ENCODE data around the gene IKZF1. TPM values are rescaled to one million over a fixed set of nuclear protein-coding genes. Genes with fewer than 3 reads are reported as not detected.

IKZF1 gene
- 10 to 100 TPM in 6 of 9 donors, 1 to 10 TPM in 3; 1.5 to 31.5 (median 10.3) TPM for total RNA-seq
- polyA plus RNA-seq = 1 to 10 TPM in 2 of 3 donors, under 1 TPM in 1; 0.98 to 2.7 (median 2.4) TPM
- long read RNA-seq, donor 1 = 0 reads
- long read RNA-seq, donor 2 = 0 reads
- long read RNA-seq, donor 3 = 0 reads
- long read RNA-seq, donor 4, partial matches to known transcripts = 0 of 1 reads
- long read RNA-seq, donor 4, other reads (novel, unspliced or antisense) = 1 of 1 reads
- long read RNA-seq, donor 5, full-length matches to known transcripts = 1 of 6 reads
- long read RNA-seq, donor 5, partial matches to known transcripts = 1 of 6 reads
- long read RNA-seq, donor 5, other reads (novel, unspliced or antisense) = 4 of 6 reads
- long read RNA-seq, donor 6, partial matches to known transcripts = 0 of 2 reads
- long read RNA-seq, donor 6, other reads (novel, unspliced or antisense) = 2 of 2 reads
- long read RNA-seq, donor 7 = 0 reads
- long read RNA-seq, donor 8 = 0 reads
- long read RNA-seq, donor 9 = 0 reads
- long read RNA-seq, donor 10 = 0 reads

DNA sequence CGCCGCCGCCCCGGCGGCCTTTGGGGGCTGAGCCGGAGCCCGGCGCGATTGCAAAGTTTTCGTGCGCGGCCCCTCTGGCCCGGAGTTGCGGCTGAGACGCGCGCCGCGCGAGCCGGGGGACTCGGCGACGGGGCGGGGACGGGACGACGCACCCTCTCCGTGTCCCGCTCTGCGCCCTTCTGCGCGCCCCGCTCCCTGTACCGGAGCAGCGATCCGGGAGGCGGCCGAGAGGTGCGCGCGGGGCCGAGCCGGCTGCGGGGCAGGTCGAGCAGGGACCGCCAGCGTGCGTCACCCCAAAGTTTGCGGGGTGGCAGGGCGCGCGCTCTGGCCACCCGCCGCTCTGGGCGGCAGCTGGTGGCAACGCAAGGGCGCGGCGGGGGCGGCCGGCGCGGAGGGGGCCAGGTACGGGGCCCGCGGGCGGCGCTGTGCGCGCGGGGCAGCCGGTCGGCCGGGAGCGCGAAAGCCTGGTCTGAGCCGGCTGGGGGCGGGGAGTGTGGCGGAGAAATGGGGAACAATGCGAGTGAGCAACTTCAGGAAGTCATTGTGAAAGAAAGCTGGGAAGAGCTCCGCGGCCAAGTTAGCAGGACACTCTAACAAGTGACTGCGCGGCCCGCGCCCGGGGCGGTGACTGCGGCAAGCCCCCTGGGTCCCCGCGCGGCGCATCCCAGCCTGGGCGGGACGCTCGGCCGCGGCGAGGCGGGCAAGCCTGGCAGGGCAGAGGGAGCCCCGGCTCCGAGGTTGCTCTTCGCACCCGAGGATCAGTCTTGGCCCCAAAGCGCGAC, at the start of gene IKZF1:
TSS of gene IKZF1 (plus strand) at position 588 of the 782 bp plus-strand sequence. CDS start 14,346 bp downstream, outside the sequence.
- no peaks in the 10 kb centered on the region for H3K9me3 ChIP-seq (replicated peaks in 1 of 3)
- peaks cover 28% of the 10 kb centered on the region for H3K27me3 ChIP-seq
- TF ChIP-seq, protein P1, sequence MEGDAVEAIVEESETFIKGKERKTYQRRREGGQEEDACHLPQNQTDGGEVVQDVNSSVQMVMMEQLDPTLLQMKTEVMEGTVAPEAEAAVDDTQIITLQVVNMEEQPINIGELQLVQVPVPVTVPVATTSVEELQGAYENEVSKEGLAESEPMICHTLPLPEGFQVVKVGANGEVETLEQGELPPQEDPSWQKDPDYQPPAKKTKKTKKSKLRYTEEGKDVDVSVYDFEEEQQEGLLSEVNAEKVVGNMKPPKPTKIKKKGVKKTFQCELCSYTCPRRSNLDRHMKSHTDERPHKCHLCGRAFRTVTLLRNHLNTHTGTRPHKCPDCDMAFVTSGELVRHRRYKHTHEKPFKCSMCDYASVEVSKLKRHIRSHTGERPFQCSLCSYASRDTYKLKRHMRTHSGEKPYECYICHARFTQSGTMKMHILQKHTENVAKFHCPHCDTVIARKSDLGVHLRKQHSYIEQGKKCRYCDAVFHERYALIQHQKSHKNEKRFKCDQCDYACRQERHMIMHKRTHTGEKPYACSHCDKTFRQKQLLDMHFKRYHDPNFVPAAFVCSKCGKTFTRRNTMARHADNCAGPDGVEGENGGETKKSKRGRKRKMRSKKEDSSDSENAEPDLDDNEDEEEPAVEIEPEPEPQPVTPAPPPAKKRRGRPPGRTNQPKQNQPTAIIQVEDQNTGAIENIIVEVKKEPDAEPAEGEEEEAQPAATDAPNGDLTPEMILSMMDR (IDR thresholded peaks at IDR 0.05) = no peak
- peak in 1 of 2 donors; percentile 6 for TF ChIP-seq POLR2A (IDR thresholded peaks at IDR 0.05)
- intact Hi-C loops (cut with DNase I) = no loop called here
- peak within 1 kb of the TSS in 3 of 5 donors; percentile 11 to 90 (median 59) for H3K27ac ChIP-seq
- no peaks in the 10 kb centered on the region for H3K36me3 ChIP-seq (replicated peaks in 1 of 2)
- H3K4me1 ChIP-seq (replicated peaks in 1 of 2) = no peaks in the 10 kb centered on the region
- peak; percentile 46 to 75 (median 57) for DNase-seq
- whole genome bisulfite sequencing, 4 donors = 0 to 2% (median 1%) methylated on average over 20 to 107 of the region's 107 CpGs
- H3K4me3 ChIP-seq = peak within 1 kb of the TSS in 1 of 4 donors; percentile 52

DNA sequence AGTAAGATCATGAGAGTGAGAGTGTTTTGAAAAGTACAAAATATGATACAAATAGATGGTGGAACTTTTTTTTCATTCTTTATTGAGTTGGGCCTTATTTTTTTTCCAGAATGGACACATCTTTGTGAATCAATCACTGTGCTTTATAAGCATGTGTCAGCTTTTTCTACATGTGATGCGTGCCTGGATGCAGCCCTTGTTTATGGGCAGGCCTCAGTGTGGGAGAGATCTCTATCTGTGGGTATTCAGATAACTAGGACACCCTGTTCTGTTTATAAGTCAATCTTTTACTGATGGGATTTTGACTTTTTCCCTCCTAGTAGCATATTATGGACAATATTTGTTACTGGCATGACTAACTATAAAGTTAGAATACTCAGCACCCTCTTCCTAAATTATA, 42.9 kb upstream of the IKZF1 start:
- WGBS, 4 donors = 48 to 73% (median 71%) methylated on average over 1 of the region's 1 CpG
- intact Hi-C loops (cut with DNase I) = no loop called here
- no peak overlapping the region for H3K4me3 ChIP-seq
- no peak overlapping the region for H3K27ac ChIP-seq
- H3K4me1 ChIP-seq (replicated peaks in 1 of 2) = no peaks in the 10 kb centered on the region
- H3K9me3 ChIP-seq (replicated peaks in 1 of 3) = no peaks in the 10 kb centered on the region
- no peak for DNase-seq
- H3K36me3 ChIP-seq (replicated peaks in 1 of 2) = no peaks in the 10 kb centered on the region
- TF ChIP-seq, protein P1 (IDR thresholded peaks at IDR 0.05) = no peak
- TF ChIP-seq POLR2A (IDR thresholded peaks at IDR 0.05) = no peak
- no peaks in the 10 kb centered on the region for H3K27me3 ChIP-seq

DNA sequence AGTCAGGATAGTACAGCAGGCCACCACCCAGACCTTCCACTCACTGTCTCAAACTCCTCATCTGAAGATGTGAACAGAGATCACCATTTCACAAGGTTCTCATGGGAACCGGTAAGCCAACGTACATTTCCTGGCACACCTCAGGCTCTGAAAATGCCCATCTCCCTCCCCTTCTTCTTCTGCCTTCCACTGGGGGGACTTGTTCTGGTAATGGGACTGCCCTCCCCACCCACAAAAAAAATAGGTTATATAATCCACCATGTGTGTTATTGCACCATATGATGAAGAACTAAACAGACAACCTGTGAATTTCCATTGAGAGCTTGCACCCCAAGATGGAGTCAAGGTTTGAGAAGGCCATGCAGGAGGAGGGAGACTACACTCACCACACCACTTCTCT, 42.1 kb upstream of the IKZF1 start:
- intact Hi-C loops (cut with DNase I) = no loop called here
- Histone ChIP-seq H3K4me1 (replicated peaks in 1 of 2) (no peaks in the 10 kb centered on the region), H3K4me3 (no peak overlapping the region), H3K27me3 (no peaks in the 10 kb centered on the region), H3K27ac (no peak overlapping the region), H3K9me3 (replicated peaks in 1 of 3) (no peaks in the 10 kb centered on the region), H3K36me3 (replicated peaks in 1 of 2) (no peaks in the 10 kb centered on the region)
- DNase-seq = no peak
- TF ChIP-seq, protein P1 (IDR thresholded peaks at IDR 0.05) = no peak
- TF ChIP-seq POLR2A (IDR thresholded peaks at IDR 0.05) = no peak
- WGBS, 4 donors = 75 to 91% (median 78%) methylated on average over 2 of the region's 2 CpGs

Measured in adrenal gland (tissue), 19 donors.